Amygdala (tissue), 56 donors: ENCODE results near the gene SLC1A7.

Source experiments
- DNase-seq, 56 donors: peaks; one replicate each; lab custom pipeline; 2025; lab: John Stamatoyannopoulos, UW

The SLC1A7 gene

DNA sequence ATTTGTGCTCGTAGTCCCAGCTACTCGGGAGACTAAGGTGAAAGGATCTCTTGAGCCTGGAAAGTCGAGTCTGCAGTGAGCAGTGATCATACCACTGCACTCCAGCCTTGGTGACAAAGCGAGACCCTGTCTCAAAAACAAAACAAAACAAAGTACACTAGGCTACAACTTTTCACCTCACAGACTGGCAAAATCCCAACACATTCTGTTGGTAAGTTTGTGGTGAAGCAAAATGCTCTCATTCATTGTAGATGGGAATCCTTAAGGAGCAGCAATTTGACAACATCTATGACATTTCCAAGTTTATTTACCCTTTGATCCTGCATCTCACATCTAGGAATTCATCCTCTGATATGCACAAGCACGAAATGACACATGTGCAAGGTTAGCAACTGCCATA, 20.2 kb upstream of the SLC1A7 start:
- DNase-seq: no peak

DNA sequence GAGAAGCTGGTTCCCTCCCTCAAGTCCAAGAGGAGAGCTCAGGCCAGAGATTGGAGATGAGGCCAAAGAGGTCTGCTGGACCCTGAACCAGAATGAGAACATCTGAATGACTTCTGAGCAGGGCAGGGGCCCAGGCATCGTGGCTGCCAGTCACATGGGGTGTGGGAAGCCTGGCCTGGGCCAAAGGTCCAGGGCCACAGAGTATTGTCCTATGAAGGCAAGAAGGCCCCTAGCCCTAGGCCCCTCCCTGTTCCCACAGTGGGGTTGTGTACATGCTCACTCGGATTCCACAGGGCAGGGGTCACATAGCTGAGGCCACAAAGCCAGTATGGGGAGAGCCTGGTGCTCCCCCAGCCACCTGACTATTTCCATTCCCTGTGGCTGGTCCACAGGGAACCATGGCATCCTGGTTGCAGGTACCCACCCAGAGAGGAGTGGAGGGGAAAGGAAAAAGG, 18.5 kb upstream of the SLC1A7 start:
- DNase-seq: no peak

DNA sequence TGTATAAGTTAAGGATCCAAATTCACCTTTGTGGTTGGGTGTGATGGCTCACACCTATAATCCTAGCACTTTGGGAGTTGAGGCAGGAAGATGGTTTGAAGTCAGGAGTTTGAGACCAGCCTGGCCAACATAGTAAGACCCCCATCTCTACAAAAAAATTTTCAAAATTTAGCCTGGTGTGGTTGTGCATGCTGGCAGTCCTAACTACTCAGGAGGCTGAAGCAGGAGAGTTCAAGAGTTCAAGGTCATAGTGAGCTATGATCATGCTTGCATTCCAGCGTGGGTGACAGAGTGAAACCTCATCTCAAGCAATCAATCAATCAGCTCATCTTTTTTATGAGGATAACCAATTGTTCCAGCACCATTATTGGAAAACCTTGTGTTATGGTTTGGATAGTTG, 16.5 kb upstream of the SLC1A7 start:
- no peak for DNase-seq

DNA sequence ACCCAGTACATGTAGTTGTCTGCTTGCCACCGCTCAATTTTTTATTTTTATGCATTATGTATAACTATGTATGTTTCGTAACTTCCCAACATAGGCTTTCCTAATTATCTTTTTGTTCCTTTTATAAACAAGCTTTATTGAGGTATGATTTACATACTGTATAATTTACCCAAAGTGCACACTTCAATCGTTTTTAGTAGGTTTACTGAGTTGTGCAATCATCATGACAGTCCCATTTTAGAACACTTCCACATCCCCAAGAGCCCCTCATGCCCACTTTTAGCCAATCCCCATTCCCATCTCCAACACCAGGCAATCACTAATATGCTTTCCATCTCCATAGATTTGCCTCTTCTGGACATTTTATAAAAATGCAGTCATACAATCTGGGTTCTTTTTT, 14.3 kb upstream of the SLC1A7 start:
- DNase-seq: no peak

DNA sequence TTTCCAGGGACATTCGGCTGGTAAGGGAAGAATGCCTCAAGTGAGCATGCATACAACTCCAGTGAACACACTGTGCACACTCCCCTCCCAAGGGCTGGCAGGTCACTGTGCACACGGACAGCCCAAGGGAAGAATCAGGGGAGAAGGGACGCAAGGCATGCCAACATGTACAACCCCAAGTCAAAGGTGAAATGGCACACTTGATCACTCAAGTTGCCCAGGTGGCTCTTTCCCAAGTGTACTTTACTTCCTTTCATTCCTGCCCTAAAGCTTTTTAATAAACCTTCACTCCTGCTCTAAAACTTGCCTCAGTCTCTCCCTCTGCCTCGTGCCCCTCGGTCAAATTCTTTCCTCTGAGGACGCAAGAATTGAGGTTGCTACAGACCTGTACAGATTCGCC, 13.5 kb upstream of the SLC1A7 start:
- no peak for DNase-seq

DNA sequence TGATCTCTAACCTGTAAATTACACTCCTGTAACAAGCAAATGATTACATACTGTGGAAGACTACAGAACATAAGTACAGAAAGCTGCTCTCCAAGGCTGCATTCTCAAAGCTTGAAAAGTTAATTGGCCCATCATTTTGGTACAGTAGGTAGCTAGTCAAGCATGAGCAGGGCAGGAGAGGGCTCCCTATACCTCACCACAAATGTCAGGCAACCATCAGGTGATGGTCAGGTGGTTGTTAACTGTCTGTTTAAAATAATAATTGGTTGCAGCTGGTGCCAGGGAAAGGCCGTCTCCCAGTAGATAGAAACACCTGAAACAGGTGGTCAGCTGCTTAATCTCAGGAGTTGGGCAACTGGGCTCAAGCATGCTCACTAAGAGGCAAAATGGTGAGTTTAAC, 13.1 kb upstream of the SLC1A7 start:
- DNase-seq: no peak

DNA sequence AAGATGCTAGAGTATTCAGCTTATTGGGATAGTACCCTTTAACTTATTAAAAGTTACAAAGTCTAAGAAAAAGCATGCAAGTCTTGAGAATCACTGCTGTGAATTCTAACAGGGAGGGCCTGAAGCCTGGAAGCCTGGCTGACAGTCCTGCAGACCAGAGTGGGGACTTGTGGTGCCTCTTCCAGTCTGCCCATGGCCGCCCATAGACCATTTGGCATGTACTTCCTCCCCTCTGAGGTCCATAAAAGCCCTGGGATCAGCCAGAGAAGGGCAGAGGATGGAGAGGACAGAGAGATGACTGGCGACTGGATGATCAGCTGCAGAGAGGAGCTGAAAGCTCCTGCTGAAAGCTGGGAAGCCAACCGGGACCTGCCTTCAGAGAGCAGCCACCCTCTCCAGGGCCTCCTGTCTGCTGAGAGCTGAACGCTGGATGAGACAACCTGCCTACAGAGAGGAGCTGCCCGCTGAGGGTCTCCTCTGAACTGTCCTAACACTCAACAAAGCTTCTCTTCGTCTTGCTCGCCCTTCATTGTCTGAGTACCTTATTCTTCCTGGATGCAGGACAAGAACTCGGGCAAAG, 12.5 kb upstream of the SLC1A7 start:
- DNase-seq: no peak

DNA sequence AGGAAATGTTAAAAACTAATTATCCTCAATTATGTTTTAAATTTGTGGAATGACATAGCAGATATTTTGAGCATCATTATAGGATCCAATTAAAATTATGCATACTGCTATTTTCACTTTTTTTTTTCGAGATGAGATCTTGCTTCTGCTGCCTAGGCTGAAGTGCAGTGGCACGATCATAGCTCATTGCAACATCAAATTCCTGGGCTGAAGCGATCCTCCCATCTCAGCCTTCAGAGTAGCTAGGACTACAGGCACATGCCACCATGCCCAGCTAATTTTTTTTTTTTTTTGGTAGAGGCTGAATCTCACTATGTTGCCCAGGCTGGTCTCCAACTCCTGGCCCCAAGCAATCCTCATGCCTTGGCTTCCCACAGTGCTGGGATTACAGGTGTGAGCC, 11.3 kb upstream of the SLC1A7 start:
- no peak for DNase-seq

DNA sequence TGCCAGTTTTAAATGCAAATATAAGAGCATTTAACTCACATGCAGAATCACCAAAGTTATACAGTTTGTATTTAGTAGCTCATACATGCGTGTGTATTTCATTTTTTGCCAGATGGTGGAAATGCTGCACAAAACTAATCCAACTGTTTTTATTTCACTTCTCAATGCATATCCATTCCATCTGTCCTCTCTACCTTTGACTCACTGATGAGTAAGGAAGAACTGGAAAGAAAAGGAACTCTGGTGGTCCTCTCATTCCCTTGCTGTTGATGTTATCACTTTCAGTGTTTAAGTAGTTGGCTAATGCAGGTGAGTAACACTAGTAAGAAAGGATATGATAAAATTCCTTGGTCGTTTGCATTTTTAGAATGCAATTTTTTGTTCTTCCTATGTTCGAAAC, 5.7 kb upstream of the SLC1A7 start:
- DNase-seq: no peak

GRCh38 chr1:53147174-53147573, 4.7 kb upstream of the SLC1A7 start:
- no peak for DNase-seq

GRCh38 chr1:53145942-53146708, 3.7 kb upstream of the SLC1A7 start:
- DNase-seq: no peak

DNA sequence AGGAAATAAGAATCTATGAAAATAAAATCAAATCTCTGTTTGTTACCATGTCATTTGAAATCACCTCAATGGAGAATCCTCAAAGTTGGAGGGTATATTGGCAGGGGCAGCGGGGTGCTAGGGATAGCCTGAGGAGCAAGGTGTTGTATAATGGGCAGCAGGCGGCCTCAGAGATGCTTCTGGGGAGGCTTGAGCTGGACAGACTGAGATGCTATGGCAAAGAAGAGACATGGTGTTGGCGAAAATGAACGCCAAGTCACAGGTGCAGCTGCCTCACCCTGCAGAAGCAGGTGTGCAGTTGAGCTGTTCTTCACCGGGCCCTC, 3.1 kb upstream of the SLC1A7 start:
- no peak for DNase-seq

DNA sequence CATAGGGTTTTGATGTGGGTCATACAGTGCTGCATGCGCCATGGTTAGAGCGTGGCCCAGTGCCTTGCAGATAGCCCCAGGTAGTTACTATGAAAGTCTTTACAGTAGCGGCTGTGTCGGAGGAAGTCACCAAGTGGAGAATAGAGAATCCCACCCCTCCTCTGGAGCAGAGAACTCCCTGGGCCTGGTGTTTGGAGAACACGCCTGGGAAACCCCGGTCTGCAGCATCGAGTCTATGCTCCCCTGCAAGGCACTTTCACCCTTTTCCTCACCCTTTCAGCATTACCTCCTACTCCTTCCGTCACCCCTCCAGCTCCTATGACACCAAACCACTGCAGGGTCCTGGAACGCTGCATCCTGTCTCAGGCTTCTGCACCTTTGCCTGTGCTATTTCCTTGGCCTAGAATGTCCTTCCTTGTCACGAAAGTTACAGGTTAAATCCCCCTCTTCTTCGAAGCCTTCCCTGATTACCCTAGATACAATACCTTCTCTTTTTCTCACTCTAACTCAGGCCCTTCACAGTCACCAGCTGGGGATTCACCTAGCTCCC, 2.7 kb upstream of the SLC1A7 start:
- no peak for DNase-seq

GRCh38 chr1:53144201-53144600, 1.8 kb upstream of the SLC1A7 start:
- DNase-seq: no peak

DNA sequence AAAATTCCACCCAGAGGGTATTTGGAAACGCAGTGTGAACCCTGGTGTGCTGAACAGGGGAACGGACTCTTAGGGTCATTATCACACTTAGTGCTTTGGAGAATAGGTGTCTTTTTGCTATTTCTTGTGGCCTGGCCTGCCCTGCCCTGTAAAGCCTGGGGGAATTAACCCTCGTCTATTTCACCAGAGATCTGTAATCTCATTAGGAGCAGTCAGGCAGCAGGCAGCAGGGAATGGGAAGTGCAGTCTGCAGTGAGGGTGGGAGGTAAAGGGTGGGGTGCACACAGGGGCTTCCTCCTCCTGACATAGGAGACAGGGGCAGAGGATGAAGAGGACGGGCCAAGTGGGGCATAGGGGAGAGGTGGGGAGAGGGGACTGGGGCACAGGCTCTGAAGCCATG, 1.1 kb upstream of the SLC1A7 start:
- DNase-seq: no peak

GRCh38 chr1:53141487-53142055, 867 bp downstream of the SLC1A7 start:
- no peak for DNase-seq

- no peak for DNase-seq
Measured at GRCh38 chr1:53140451-53140850, 2.0 kb downstream of the SLC1A7 start.

GRCh38 chr1:53139951-53140361, 2.5 kb downstream of the SLC1A7 start:
- DNase-seq: no peak

GRCh38 chr1:53138991-53139884, 3.2 kb downstream of the SLC1A7 start:
- DNase-seq: no peak

GRCh38 chr1:53137729-53138128, 4.7 kb downstream of the SLC1A7 start:
- DNase-seq: no peak

DNA sequence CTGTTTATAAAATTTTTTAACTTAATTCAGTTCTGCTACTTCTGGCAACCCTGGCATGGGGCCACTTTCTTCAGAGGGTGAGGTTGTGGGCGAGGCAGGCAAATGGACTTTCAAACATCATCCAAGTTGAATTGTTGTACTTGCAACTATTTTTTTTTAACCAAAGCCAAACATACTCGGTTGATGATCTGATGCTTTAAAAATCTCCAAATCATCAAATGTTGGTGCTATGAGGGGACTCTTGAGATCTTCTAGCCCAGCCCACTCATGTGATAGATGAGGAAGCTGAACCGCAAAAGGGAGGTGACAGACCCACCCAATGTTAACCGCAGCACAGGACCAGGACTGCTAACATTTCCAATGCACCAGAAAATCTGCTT, 6.7 kb downstream of the SLC1A7 start:
- DNase-seq: no peak
